Measurements from ENCODE around the gene MAPK10. TPM values are rescaled to one million over a fixed set of nuclear protein-coding genes. Genes with fewer than 3 reads are reported as not detected.

Gene MAPK10
- total and polyA plus RNA-seq, 2 of the 8 experiments (the other 6 are each of a cell fraction or from before 2014, with no cell fraction given) = 2.5 to 3.1 TPM

DNA sequence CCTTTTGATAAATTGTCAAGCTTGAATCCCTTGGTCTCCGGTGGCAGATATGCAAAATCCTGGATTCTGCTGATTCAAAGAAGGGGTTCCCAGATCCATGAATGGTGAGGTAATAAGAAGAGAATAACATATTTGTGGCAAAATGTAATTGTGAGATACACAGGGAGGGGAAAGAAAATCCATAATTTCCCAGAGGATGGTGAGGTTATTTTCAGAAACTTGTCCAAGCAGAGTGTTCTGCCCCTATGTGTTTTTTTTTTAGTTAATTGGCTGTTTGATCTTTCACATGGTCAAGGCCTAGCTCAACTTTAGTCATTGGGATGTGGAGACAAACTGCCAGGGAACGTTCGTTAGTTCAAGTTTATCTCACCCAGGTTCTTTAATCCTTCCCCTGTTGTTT is 408.8 kb downstream of the MAPK10 start (continued):
- TF ChIP-seq, protein P1, sequence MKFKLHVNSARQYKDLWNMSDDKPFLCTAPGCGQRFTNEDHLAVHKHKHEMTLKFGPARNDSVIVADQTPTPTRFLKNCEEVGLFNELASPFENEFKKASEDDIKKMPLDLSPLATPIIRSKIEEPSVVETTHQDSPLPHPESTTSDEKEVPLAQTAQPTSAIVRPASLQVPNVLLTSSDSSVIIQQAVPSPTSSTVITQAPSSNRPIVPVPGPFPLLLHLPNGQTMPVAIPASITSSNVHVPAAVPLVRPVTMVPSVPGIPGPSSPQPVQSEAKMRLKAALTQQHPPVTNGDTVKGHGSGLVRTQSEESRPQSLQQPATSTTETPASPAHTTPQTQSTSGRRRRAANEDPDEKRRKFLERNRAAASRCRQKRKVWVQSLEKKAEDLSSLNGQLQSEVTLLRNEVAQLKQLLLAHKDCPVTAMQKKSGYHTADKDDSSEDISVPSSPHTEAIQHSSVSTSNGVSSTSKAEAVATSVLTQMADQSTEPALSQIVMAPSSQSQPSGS (IDR thresholded peaks at IDR 0.05; ENCODE audit: low read length) = no peak
- no peak for TF ChIP-seq KDM4A (IDR thresholded peaks at IDR 0.05; ENCODE audit: low read depth, low read length, severe bottlenecking)
